ENCODE results near the gene ZBTB48.

Gene ZBTB48

GRCh38 chr1:6574025-6574620, 5.7 kb upstream of the ZBTB48 start:
- DNase-seq, result no peak

GRCh38 chr1:6574818-6575217, 5.0 kb upstream of the ZBTB48 start:
- no peak for DNase-seq

GRCh38 chr1:6577831-6578525, 1.8 kb upstream of the ZBTB48 start:
- DNase-seq, result no peak

GRCh38 chr1:6578624-6579373, 995 bp upstream of the ZBTB48 start:
- DNase-seq, result no peak

- no peak for DNase-seq
Observed at GRCh38 chr1:6580119-6580592, 362 bp downstream of the ZBTB48 start.

- DNase-seq, result no peak
Observed at GRCh38 chr1:6580593-6581409, 1.0 kb downstream of the ZBTB48 start.

- DNase-seq, result no peak
Observed at GRCh38 chr1:6581561-6582305, 1.9 kb downstream of the ZBTB48 start.

GRCh38 chr1:6582370-6582769, 2.6 kb downstream of the ZBTB48 start:
- DNase-seq, result no peak

GRCh38 chr1:6584126-6585080, 4.6 kb downstream of the ZBTB48 start:
- no peak for DNase-seq

- no peak for DNase-seq
Observed at GRCh38 chr1:6585081-6585722, 5.4 kb downstream of the ZBTB48 start.

- DNase-seq, result no peak
Observed at GRCh38 chr1:6585841-6586240, 6.0 kb downstream of the ZBTB48 start.

GRCh38 chr1:6586404-6586816, 6.6 kb downstream of the ZBTB48 start:
- no peak for DNase-seq

GRCh38 chr1:6587261-6588005, 7.6 kb downstream of the ZBTB48 start:
- DNase-seq, result no peak

GRCh38 chr1:6588128-6588892, 8.5 kb downstream of the ZBTB48 start:
- no peak for DNase-seq

GRCh38 chr1:6588893-6589520, 9.2 kb downstream of the ZBTB48 start:
- DNase-seq, result no peak

GRCh38 chr1:6590046-6590445, 10.3 kb downstream of the ZBTB48 start:
- no peak for DNase-seq

- DNase-seq, result no peak
Observed at GRCh38 chr1:6591222-6591621, 11.4 kb downstream of the ZBTB48 start.

GRCh38 chr1:6591644-6592043, 11.8 kb downstream of the ZBTB48 start:
- DNase-seq, result no peak

GRCh38 chr1:6592441-6592840, 12.6 kb downstream of the ZBTB48 start:
- no peak for DNase-seq

Measured in activated CD4-positive, CD25-positive, alpha-beta regulatory T cell treated with anti-CD3 and anti-CD28 coated beads, Interleukin-2, amount 50 U/mL, for 72 hours (primary cell).